GM19463 (cell line): ENCODE results near the gene STK35.
"Not testable (repeated sequence)": the region's sequence is repeated elsewhere in the genome, so short reads cannot be mapped to it uniquely, and the experiment has no call there.

Source experiments
- ATAC-seq: cut with Tn5 transposase; IDR thresholded peaks from one replicate; pipeline ENCODE4 v1.9.1; 2021; ENCODE audit warnings: mild to moderate bottlenecking, moderate library complexity; ENCODE audit not compliant: unreplicated experiment

Gene STK35

GRCh38 chr20:2156224-2156623 lies 54.6 kb downstream of the STK35 start:
- ATAC-seq = no peak

GRCh38 chr20:2156666-2157624 lies 55.3 kb downstream of the STK35 start:
- no peak for ATAC-seq

- no peak for ATAC-seq
These were observed 60.6 kb downstream of the STK35 start for GRCh38 chr20:2162125-2162822.

- no peak for ATAC-seq
These were observed 61.2 kb downstream of the STK35 start for GRCh38 chr20:2162823-2163166.

- ATAC-seq = no peak
These were observed 61.7 kb downstream of the STK35 start for GRCh38 chr20:2163312-2163711.

- no peak for ATAC-seq
These were observed 62.1 kb downstream of the STK35 start for GRCh38 chr20:2163757-2164156.

GRCh38 chr20:2164421-2164820 lies 62.8 kb downstream of the STK35 start:
- no peak for ATAC-seq

- ATAC-seq = no peak
These were observed 63.3 kb downstream of the STK35 start for GRCh38 chr20:2164966-2165365.

- ATAC-seq = no peak
These were observed 64.2 kb downstream of the STK35 start for GRCh38 chr20:2165871-2166270.

- ATAC-seq = no peak
These were observed 65.5 kb downstream of the STK35 start for GRCh38 chr20:2167112-2167511.

GRCh38 chr20:2168946-2169345 lies 67.3 kb downstream of the STK35 start:
- ATAC-seq = no peak

GRCh38 chr20:2169456-2170088 lies 67.9 kb downstream of the STK35 start:
- no peak for ATAC-seq

- no peak for ATAC-seq
These were observed 68.8 kb downstream of the STK35 start for GRCh38 chr20:2170404-2170803.

- no peak for ATAC-seq
These were observed 69.7 kb downstream of the STK35 start for GRCh38 chr20:2171266-2171790.

GRCh38 chr20:2171840-2172239 lies 70.2 kb downstream of the STK35 start:
- not testable (repeated sequence) for ATAC-seq

- no peak for ATAC-seq
These were observed 70.9 kb downstream of the STK35 start for GRCh38 chr20:2172305-2173175.

GRCh38 chr20:2173186-2173585 lies 71.6 kb downstream of the STK35 start:
- no peak for ATAC-seq

GRCh38 chr20:2174067-2174466 lies 72.4 kb downstream of the STK35 start:
- ATAC-seq = no peak

GRCh38 chr20:2176946-2177345 lies 75.3 kb downstream of the STK35 start:
- ATAC-seq = no peak
